Activated T-cell treated with anti-CD3 and anti-CD28 coated beads for 1 hour (primary cell): ENCODE measurements around the gene ZC3H12C.

Experiments used
- DNase-seq: peaks from one replicate; pipeline ENCODE4 v3.0.0-alpha.2; 2020; ENCODE audit warnings: low read depth

The ZC3H12C gene

GRCh38 chr11:110152199-110152598 lies 59.0 kb downstream of the ZC3H12C start:
- no peak for DNase-seq

GRCh38 chr11:110153474-110153873 lies 60.3 kb downstream of the ZC3H12C start:
- DNase-seq: no peak

GRCh38 chr11:110156503-110156902 lies 63.3 kb downstream of the ZC3H12C start:
- DNase-seq: no peak

GRCh38 chr11:110158317-110159200 lies 65.4 kb downstream of the ZC3H12C start:
- DNase-seq: no peak

GRCh38 chr11:110159476-110159875 lies 66.3 kb downstream of the ZC3H12C start:
- DNase-seq: no peak

- DNase-seq: no peak
These were observed 66.8 kb downstream of the ZC3H12C start for GRCh38 chr11:110160016-110160415.

- no peak for DNase-seq
These were observed 67.2 kb downstream of the ZC3H12C start for GRCh38 chr11:110160437-110160836.

- no peak for DNase-seq
These were observed 67.9 kb downstream of the ZC3H12C start for GRCh38 chr11:110161061-110161460.

- no peak for DNase-seq
These were observed 69.0 kb downstream of the ZC3H12C start for GRCh38 chr11:110162216-110162615.

GRCh38 chr11:110165039-110165925 lies 72.1 kb downstream of the ZC3H12C start:
- no peak for DNase-seq

GRCh38 chr11:110168033-110168803 lies 75.0 kb downstream of the ZC3H12C start:
- no peak for DNase-seq

GRCh38 chr11:110169738-110170137 lies 76.5 kb downstream of the ZC3H12C start:
- DNase-seq: no peak

GRCh38 chr11:110172468-110173065 lies 79.4 kb downstream of the ZC3H12C start:
- DNase-seq: no peak

GRCh38 chr11:110173811-110174644 lies 80.8 kb downstream of the ZC3H12C start:
- peak; percentile 49 for DNase-seq

- DNase-seq: no peak
These were observed 81.6 kb downstream of the ZC3H12C start for GRCh38 chr11:110174645-110175310.

GRCh38 chr11:110176366-110177085 lies 83.3 kb downstream of the ZC3H12C start:
- no peak for DNase-seq

- no peak for DNase-seq
These were observed 83.9 kb downstream of the ZC3H12C start for GRCh38 chr11:110177086-110177456.

- no peak for DNase-seq
These were observed 85.9 kb downstream of the ZC3H12C start for GRCh38 chr11:110179064-110179463.

- DNase-seq: no peak
These were observed 89.7 kb downstream of the ZC3H12C start for GRCh38 chr11:110182886-110183285.

- no peak for DNase-seq
These were observed 91.3 kb downstream of the ZC3H12C start for GRCh38 chr11:110184456-110184855.
